ENCODE results near the gene FOXA3. TPM values are rescaled to one million over a fixed set of nuclear protein-coding genes. Genes with fewer than 3 reads are reported as not detected.
"Not testable (repeated sequence)": the region's sequence is repeated elsewhere in the genome, so short reads cannot be mapped to it uniquely, and the experiment has no call there.

Gene FOXA3
- total RNA-seq, 4 donors from 2014 or later = not detected

- DNase-seq (ENCODE audit: low spot score in 2 of 2) = no peak
- H3K27me3 ChIP-seq = no peaks in the 10 kb centered on the region
- TF ChIP-seq EP300 (IDR thresholded peaks at IDR 0.05) = no peak
- TF ChIP-seq CTCF (IDR thresholded peaks at IDR 0.05) = no peak
- TF ChIP-seq POLR2A (IDR thresholded peaks at IDR 0.05) = no peak
- WGBS, 2 donors = 40 to 45% methylated on average over 10 of the region's 10 CpGs
- H3K4me1 ChIP-seq = peaks cover 0 to 47% (median 23%) of the 10 kb centered on the region in 4 donors
- H3K27ac ChIP-seq = peak overlapping the region; percentile 72 to 93 (median 84)
- peaks cover 0 to 39% (median 0%) of the 10 kb centered on the region in 3 donors for H3K36me3 ChIP-seq
- H3K9me3 ChIP-seq = no peaks in the 10 kb centered on the region
- H3K4me3 ChIP-seq = peak overlapping the region in 3 of 4 donors; percentile 46 to 96 (median 91)
Observed at GRCh38 chr19:45887200-45887710, 23.1 kb downstream of the FOXA3 start.

- TF ChIP-seq EP300 (IDR thresholded peaks at IDR 0.05) (no peak), CTCF (IDR thresholded peaks at IDR 0.05) (no peak), POLR2A (IDR thresholded peaks at IDR 0.05) (no peak)
- Histone ChIP-seq H3K36me3 (peaks cover 0 to 40% (median 0%) of the 10 kb centered on the region in 3 donors), H3K4me3 (no peak overlapping the region), H3K9me3 (no peaks in the 10 kb centered on the region), H3K27ac (no peak overlapping the region), H3K4me1 (peaks cover 0 to 26% (median 10%) of the 10 kb centered on the region in 4 donors), H3K27me3 (no peaks in the 10 kb centered on the region)
- WGBS, 2 donors = 71 to 76% methylated on average over 6 of the region's 6 CpGs
- DNase-seq (ENCODE audit: low spot score in 2 of 2) = no peak
Observed at GRCh38 chr19:45889210-45889885, 25.2 kb downstream of the FOXA3 start.

DNA sequence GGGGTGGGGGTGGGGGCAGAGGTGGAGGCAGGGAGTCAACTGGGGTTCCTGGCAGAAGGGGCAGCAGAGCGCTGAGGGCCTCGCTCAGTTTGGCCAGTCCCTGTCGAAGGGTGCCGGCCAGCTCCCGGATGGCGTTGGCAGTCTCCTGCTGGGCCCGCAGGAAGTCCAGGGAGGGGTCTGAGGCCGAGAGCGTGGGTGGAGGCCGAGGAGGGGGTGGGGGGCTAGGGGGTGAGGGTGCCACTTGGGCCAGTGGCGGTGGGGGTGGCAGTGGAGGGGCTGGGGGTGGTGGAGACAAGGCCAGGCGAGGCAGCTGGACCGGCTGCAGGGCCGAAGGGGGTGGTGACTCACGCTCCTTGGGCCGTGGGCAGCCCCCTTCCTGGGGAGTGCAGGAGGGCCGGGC is 26.8 kb downstream of the FOXA3 start:
- 75 to 80% methylated on average over 13 to 17 of the region's 17 CpGs for WGBS, 2 donors
- no peaks in the 10 kb centered on the region for H3K9me3 ChIP-seq
- DNase-seq (ENCODE audit: low spot score in 2 of 2) = no peak
- peaks cover 0 to 45% (median 0%) of the 10 kb centered on the region in 3 donors for H3K36me3 ChIP-seq
- H3K4me1 ChIP-seq = peaks cover 0 to 13% (median 0%) of the 10 kb centered on the region in 4 donors
- H3K27me3 ChIP-seq = no peaks in the 10 kb centered on the region
- TF ChIP-seq CTCF (IDR thresholded peaks at IDR 0.05) (no peak), POLR2A (IDR thresholded peaks at IDR 0.05) (no peak), EP300 (IDR thresholded peaks at IDR 0.05) (no peak)
- no peak overlapping the region for H3K27ac ChIP-seq
- no peak overlapping the region for H3K4me3 ChIP-seq

DNA sequence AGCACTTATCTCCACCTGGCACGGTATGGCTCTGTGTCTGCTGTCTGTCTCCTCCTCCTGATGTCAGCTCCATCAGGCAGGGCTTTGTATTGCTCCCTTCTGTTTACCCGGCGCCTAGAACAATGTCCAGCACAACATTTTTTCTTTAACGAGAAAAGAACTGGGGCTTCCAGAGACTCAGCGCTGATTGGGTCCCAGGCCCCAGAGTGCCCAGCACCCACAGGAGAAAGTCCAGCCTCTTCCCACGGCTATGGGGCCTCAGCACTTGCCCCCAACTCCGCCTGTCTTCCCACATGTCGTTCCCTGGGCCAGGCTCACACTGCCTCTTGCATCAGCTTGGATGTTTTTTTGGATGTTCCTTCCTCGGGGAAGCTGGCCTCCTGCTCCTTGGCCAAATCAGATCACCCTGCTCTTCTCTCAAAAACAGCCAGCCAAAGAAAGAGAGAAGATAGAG is 31.4 kb downstream of the FOXA3 start:
- no peak for TF ChIP-seq EP300 (IDR thresholded peaks at IDR 0.05)
- TF ChIP-seq CTCF (IDR thresholded peaks at IDR 0.05) = no peak
- TF ChIP-seq POLR2A (IDR thresholded peaks at IDR 0.05) = no peak
- Histone ChIP-seq H3K4me1 (peaks cover 0 to 7% (median 2%) of the 10 kb centered on the region in 4 donors), H3K4me3 (no peak overlapping the region), H3K9me3 (no peaks in the 10 kb centered on the region), H3K36me3 (peaks cover 0 to 78% (median 0%) of the 10 kb centered on the region in 3 donors), H3K27me3 (no peaks in the 10 kb centered on the region), H3K27ac (peak overlapping the region in 1 of 4 donors; percentile 41)
- DNase-seq (ENCODE audit: low spot score in 2 of 2) = no peak
- 71 to 75% methylated on average over 9 of the region's 9 CpGs for WGBS, 2 donors

- H3K36me3 ChIP-seq = peaks cover 0 to 72% (median 0%) of the 10 kb centered on the region in 3 donors
- H3K4me1 ChIP-seq = peaks cover 0 to 12% (median 8%) of the 10 kb centered on the region in 4 donors
- DNase-seq (ENCODE audit: low spot score in 2 of 2); H3K4me3 ChIP-seq; H3K9me3 ChIP-seq; H3K27me3 ChIP-seq: not testable (repeated sequence)
- WGBS, 2 donors = 93% methylated on average over 12 of the region's 12 CpGs
- H3K27ac ChIP-seq = peak overlapping the region in 1 of 4 donors; percentile 41
Observed at GRCh38 chr19:45895983-45896599, 32.0 kb downstream of the FOXA3 start.
